NCI-H1930 (cell line): ENCODE results near the gene GLRX2.
"Not testable (repeated sequence)": the region's sequence is repeated elsewhere in the genome, so short reads cannot be mapped to it uniquely, and the experiment has no call there.

Experiments
- DNase-seq, 2 experiments: peaks; one replicate each; lab custom pipeline; 2025; lab: John Stamatoyannopoulos, UW

The GLRX2 gene

GRCh38 chr1:193062698-193063463, 42.3 kb downstream of the GLRX2 start:
- no peak for DNase-seq

GRCh38 chr1:193060938-193061337, 44.3 kb downstream of the GLRX2 start:
- no peak for DNase-seq

- no peak for DNase-seq
Observed at GRCh38 chr1:193060406-193060805, 44.8 kb downstream of the GLRX2 start.

GRCh38 chr1:193060115-193060403, 45.2 kb downstream of the GLRX2 start:
- no peak for DNase-seq

GRCh38 chr1:193059282-193060114, 45.7 kb downstream of the GLRX2 start, which contains the start of the genes RO60 and UCHL5:
RO60 (plus strand) TSS chr1:193059612; CDS start chr1:193069055, 9,443 bp downstream.
UCHL5 (minus strand) TSS chr1:193059360; CDS start chr1:193059260, 100 bp downstream.
- DNase-seq = peak; percentile 94

- DNase-seq = no peak
Observed at GRCh38 chr1:193058529-193059281, 46.5 kb downstream of the GLRX2 start.

GRCh38 chr1:193054169-193054675, 51.0 kb downstream of the GLRX2 start:
- DNase-seq = no peak

GRCh38 chr1:193048913-193049312, 56.3 kb downstream of the GLRX2 start:
- DNase-seq = not testable (repeated sequence)
